DND-41 (cell line): ENCODE results near the gene DNAH2.

Source experiments
- CTCF ChIP-seq: IDR thresholded peaks from 2 replicates; pipeline ENCODE4 v1.5.1; 2012; ENCODE audit warnings: borderline replicate concordance, low read length, moderate library complexity, mild to moderate bottlenecking; ENCODE audit not compliant: poor library complexity, severe bottlenecking; ENCODE audit errors: extremely low read depth
- EZH2 ChIP-seq: IDR thresholded peaks from 3 replicates; pipeline ENCODE4 v1.6.1; 2012; ENCODE audit warnings: borderline replicate concordance, low read depth, mild to moderate bottlenecking, moderate library complexity, low read length, inconsistent platforms; ENCODE audit not compliant: severe bottlenecking

GRCh38 chr17:7807206-7807605 lies 89.7 kb downstream of the DNAH2 start:
- TF ChIP-seq CTCF (no peak), EZH2 (no peak)
